Measurements from ENCODE around the gene XNDC1N.

GRCh38 chr11:71976551-71976950, 48.2 kb upstream of the XNDC1N start:
- TF ChIP-seq POLR2A (IDR thresholded peaks at IDR 0.05; ENCODE audit: low read depth, low read length) (no peak), CTCF (conservative IDR thresholded peaks at IDR 0.05; ENCODE audit: low read depth, low read length) (no peak), MAFK (IDR thresholded peaks at IDR 0.05; ENCODE audit: low read depth, low read length) (no peak), MXI1 (IDR thresholded peaks at IDR 0.05; ENCODE audit: borderline replicate concordance, low read depth, low read length) (no peak), RAD21 (IDR thresholded peaks at IDR 0.05; ENCODE audit: low read length) (no peak), RFX5 (IDR thresholded peaks at IDR 0.05; ENCODE audit: low read depth, low read length) (no peak), ELK1 (IDR thresholded peaks at IDR 0.05; ENCODE audit: borderline replicate concordance, low read depth, low read length) (no peak)

Data from IMR-90 (cell line).